ENCODE data around the gene SCUBE3. TPM values are rescaled to one million over a fixed set of nuclear protein-coding genes. Genes with fewer than 3 reads are reported as not detected.

SCUBE3 gene
- total and polyA plus RNA-seq, 2 of the 4 experiments (the other 2 are of a cell fraction), result 19.9 to 45.5 TPM

DNA sequence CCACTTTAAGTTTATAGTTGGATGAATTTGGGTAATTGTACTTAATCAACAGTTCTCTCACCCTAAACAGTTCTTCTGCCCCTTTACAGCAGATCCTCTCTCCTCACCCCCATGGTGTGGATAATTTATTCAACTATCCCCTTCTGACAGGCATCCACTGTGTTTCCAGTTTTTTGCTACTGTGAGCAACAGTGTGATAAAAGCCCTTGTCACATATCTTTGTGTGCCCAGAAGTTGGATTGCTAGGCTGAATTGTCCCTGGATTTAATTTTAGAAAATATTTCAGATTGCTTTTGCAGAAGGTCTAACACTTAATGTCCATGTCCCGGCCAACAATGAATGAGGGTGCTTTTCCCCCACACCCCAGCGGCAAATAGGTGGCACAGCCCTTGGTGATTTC lies 30.5 kb upstream of the SCUBE3 start:
- no peak overlapping the region for H2BK15ac ChIP-seq (ENCODE audit: low read depth, low read length)
- no peak overlapping the region for H3K18ac ChIP-seq (ENCODE audit: low read depth, low read length)
- H3K23ac ChIP-seq (ENCODE audit: low read depth, low read length), result no peak overlapping the region
- H2BK5ac ChIP-seq (ENCODE audit: low read depth, low read length, poor library complexity, severe bottlenecking), result no peak overlapping the region
- H3K9ac ChIP-seq (ENCODE audit: low read depth, low read length), result no peak overlapping the region
- H3K4me1 ChIP-seq (ENCODE audit: control insufficient read depth, insufficient read depth, low read length), result peaks cover 34% of the 10 kb centered on the region
- H2AK9ac ChIP-seq (replicated peaks; ENCODE audit: low read depth, low read length, poor library complexity), result no peak overlapping the region
- no peak overlapping the region for H3K14ac ChIP-seq (replicated peaks; ENCODE audit: low read depth, low read length)
- ChIA-PET POLR2A (ENCODE audit: unreplicated experiment) (no interaction called here), CTCF (no interaction called here)
- H3K79me1 ChIP-seq (ENCODE audit: low read depth in 1 of 2, low read length in 2 of 2), result 0 out of 4 replicates have a peak, but pooled peaks cover 0 to 2% of the 10 kb centered on the region in 2 experiments
- no peak overlapping the region for H2AK5ac ChIP-seq (ENCODE audit: low read depth, low read length)
- H2BK20ac ChIP-seq (ENCODE audit: low read depth, low read length), result no peak overlapping the region
- no TSS peak for BruUV-seq (replicated peaks)
- no peak overlapping the region for H2AFZ ChIP-seq (replicated peaks; ENCODE audit: low read length, poor library complexity)
- 0 out of 2 replicates have a peak overlapping the region, but pooled peaks have one; percentile 11 for H2BK120ac ChIP-seq (ENCODE audit: low read depth, low read length)
- intact Hi-C loops (cut with micrococcal nuclease) (no loop called here), dilution Hi-C loops (cut with HindIII; ENCODE audit: low sequenced_read_pairs, unreplicated experiment) (no loop called here), in situ Hi-C loops (cut with MboI; ENCODE audit: low sequenced_read_pairs) (no loop called here)
- no peak overlapping the region for H3K4me3 ChIP-seq (ENCODE audit: insufficient read depth, low read depth, low read length)
- no peak overlapping the region for H3K4ac ChIP-seq (ENCODE audit: low read depth, low read length)
- H3K27ac ChIP-seq (ENCODE audit: insufficient read depth, low read length), result no peak overlapping the region
- peaks cover 21% of the 10 kb centered on the region for H3K9me1 ChIP-seq (ENCODE audit: insufficient read depth, low read length)
- no peaks in the 10 kb centered on the region for H3K36me3 ChIP-seq (ENCODE audit: control insufficient read depth, insufficient read depth, low read length)
- no peak overlapping the region for H3K56ac ChIP-seq (ENCODE audit: extremely low read depth, insufficient read depth, low read length)
- H4K5ac ChIP-seq (ENCODE audit: low read depth, low read length), result no peak overlapping the region
- H3K27me3 ChIP-seq (ENCODE audit: control insufficient read depth, insufficient read depth, low read length), result no peaks in the 10 kb centered on the region
- H4K20me1 ChIP-seq (ENCODE audit: insufficient read depth, low read length), result no peaks in the 10 kb centered on the region
- TF ChIP-seq CHD1 (IDR thresholded peaks at IDR 0.05; ENCODE audit: low read depth, low read length), result no peak
- no peak for TF ChIP-seq MAZ (IDR thresholded peaks at IDR 0.05; ENCODE audit: borderline replicate concordance, low read depth, low read length)
- no peak for TF ChIP-seq NFE2L2 (IDR thresholded peaks at IDR 0.05; ENCODE audit: low read depth, low read length)
- TF ChIP-seq BHLHE40 (IDR thresholded peaks at IDR 0.05; ENCODE audit: low read depth, low read length), result no peak
- no peak for TF ChIP-seq MXI1 (IDR thresholded peaks at IDR 0.05; ENCODE audit: borderline replicate concordance, low read depth, low read length)
- TF ChIP-seq, protein P1, sequence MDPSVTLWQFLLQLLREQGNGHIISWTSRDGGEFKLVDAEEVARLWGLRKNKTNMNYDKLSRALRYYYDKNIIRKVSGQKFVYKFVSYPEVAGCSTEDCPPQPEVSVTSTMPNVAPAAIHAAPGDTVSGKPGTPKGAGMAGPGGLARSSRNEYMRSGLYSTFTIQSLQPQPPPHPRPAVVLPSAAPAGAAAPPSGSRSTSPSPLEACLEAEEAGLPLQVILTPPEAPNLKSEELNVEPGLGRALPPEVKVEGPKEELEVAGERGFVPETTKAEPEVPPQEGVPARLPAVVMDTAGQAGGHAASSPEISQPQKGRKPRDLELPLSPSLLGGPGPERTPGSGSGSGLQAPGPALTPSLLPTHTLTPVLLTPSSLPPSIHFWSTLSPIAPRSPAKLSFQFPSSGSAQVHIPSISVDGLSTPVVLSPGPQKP (IDR thresholded peaks at IDR 0.05; ENCODE audit: borderline replicate concordance, low read depth, low read length), result no peak
- TF ChIP-seq, protein P2, sequence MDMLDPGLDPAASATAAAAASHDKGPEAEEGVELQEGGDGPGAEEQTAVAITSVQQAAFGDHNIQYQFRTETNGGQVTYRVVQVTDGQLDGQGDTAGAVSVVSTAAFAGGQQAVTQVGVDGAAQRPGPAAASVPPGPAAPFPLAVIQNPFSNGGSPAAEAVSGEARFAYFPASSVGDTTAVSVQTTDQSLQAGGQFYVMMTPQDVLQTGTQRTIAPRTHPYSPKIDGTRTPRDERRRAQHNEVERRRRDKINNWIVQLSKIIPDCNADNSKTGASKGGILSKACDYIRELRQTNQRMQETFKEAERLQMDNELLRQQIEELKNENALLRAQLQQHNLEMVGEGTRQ (IDR thresholded peaks at IDR 0.05; ENCODE audit: low read depth, low read length), result no peak
- no peak for TF ChIP-seq RFX5 (IDR thresholded peaks at IDR 0.05; ENCODE audit: low read depth, low read length)
- TF ChIP-seq CEBPB (IDR thresholded peaks at IDR 0.05; ENCODE audit: low read depth, low read length), result no peak
- TF ChIP-seq SMC3 (IDR thresholded peaks at IDR 0.05; ENCODE audit: low read depth, low read length), result no peak
- TF ChIP-seq FOS (IDR thresholded peaks at IDR 0.05; ENCODE audit: low read depth, low read length), result no peak
- TF ChIP-seq, protein P3, sequence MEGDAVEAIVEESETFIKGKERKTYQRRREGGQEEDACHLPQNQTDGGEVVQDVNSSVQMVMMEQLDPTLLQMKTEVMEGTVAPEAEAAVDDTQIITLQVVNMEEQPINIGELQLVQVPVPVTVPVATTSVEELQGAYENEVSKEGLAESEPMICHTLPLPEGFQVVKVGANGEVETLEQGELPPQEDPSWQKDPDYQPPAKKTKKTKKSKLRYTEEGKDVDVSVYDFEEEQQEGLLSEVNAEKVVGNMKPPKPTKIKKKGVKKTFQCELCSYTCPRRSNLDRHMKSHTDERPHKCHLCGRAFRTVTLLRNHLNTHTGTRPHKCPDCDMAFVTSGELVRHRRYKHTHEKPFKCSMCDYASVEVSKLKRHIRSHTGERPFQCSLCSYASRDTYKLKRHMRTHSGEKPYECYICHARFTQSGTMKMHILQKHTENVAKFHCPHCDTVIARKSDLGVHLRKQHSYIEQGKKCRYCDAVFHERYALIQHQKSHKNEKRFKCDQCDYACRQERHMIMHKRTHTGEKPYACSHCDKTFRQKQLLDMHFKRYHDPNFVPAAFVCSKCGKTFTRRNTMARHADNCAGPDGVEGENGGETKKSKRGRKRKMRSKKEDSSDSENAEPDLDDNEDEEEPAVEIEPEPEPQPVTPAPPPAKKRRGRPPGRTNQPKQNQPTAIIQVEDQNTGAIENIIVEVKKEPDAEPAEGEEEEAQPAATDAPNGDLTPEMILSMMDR (conservative IDR thresholded peaks at IDR 0.05; ENCODE audit: low read depth, low read length), result no peak
- no peak for TF ChIP-seq RAD21 (IDR thresholded peaks at IDR 0.05; ENCODE audit: low read length)
- no peak for TF ChIP-seq RCOR1 (IDR thresholded peaks at IDR 0.05; ENCODE audit: insufficient replicate concordance, low read length)
- TF ChIP-seq MAFK (IDR thresholded peaks at IDR 0.05; ENCODE audit: low read depth, low read length), result no peak
- no peaks in the 10 kb centered on the region for H3K9me3 ChIP-seq (ENCODE audit: control insufficient read depth, insufficient read depth, low read length)
- no peak overlapping the region for H4K8ac ChIP-seq (ENCODE audit: low read depth in 2 of 2, low read length in 2 of 2)
- ATAC-seq (ENCODE audit: low read depth) (no peak), DNase-seq (no peak)
- H4K91ac ChIP-seq (ENCODE audit: insufficient read depth, low read depth, low read length), result no peak overlapping the region
- no peak overlapping the region for H3K4me2 ChIP-seq (ENCODE audit: low read depth, low read length)
- WGBS, 2 experiments (ENCODE audit: extremely low coverage in 2 of 2, insufficient read length in 1 of 2), result no CpG with 5 or more reads among the region's 2 CpGs

Data from IMR-90 (cell line).